ENCODE data around the gene SDCCAG8.

SDCCAG8 gene

DNA sequence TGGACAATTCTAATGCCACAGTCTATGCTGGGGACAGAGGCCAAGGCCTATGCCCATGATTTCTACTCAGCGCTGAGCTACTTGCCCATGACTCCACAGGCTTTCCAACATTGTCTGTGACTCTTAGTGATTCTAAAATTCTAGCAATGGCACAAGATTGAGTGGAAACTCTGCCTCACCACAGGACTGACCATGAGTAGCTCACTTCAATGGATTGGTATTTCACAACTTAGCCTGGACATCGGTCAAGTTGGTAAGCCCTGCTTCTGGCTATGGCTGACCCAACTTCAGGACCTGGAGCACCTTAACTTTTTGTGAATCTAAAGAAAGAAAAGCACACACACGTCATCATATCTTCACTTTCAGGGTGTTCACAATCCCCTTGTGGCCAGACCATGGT, 255.1 kb downstream of the SDCCAG8 start:
- no peak for DNase-seq

DNA sequence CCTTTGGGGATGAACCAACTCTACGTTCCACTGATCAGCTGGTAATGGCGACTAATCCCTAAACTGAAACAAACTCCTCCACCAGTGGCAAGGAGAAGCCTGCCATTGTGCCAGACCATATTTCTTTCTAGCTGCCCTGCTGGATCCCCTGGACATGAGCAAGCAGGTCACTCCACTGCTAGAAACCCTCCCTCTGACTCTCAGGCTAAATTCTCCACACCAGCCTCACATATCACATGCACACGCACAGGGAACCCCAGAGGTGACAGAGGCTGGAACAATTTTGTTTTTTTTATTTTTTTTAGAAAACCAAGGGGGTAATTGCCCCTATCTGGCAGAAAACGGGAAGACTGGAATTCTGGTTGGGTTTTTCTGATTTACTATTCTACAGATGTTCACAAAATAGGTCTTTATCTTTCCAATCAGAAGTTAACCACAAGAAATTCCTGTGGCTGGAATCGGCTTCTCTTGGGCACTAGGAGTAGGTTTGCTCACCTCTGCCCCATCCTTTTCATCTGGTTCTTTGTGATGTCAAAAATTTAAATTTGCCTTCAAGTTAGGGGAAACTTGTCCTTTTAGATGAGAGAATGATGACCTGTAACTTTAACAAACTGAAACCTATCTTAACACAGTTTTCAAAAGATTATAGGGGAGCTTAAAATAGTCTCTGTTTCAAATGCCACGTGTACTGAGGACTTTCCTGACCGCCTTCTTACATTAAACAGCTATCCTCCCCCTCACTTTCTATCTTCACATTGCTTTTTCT, 258.1 kb downstream of the SDCCAG8 start:
- no peak for DNase-seq

DNA sequence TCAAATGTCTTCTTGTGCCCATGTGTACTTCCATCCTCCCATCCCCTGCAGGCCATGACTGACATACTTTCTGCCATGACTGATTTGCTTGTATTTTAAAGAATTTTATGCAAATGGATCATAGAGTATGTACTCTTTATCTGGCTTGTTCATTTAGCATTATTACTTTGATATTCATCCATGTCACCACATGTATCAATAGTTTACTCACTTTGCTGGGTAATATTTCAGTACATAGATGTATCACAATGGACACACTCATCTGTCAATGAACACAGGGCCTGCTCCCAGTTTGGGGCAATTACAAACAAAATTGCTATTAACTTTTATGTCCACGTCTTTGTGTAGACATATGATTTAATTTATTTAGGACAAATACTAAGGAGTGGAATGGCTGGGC, 259.1 kb downstream of the SDCCAG8 start:
- DNase-seq = no peak

DNA sequence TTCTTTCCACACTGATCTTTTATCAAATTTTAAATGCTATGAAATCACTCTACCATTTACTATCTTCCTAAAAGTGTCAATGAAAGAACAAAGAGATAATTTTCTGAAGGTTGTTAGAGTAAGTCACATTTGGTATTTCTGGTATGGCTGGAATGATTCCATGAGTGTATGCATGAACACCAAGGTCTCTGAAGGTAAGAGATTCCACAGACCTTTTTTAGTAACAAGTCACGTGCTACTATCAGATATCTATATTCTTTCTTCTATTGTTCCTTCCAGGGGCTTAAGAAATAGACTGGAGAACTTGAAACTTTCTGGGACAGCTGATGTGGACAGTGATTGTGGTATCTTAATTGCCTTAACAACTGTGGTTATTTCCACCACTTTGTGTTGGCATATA, 265.0 kb downstream of the SDCCAG8 start:
- no peak for DNase-seq

DNA sequence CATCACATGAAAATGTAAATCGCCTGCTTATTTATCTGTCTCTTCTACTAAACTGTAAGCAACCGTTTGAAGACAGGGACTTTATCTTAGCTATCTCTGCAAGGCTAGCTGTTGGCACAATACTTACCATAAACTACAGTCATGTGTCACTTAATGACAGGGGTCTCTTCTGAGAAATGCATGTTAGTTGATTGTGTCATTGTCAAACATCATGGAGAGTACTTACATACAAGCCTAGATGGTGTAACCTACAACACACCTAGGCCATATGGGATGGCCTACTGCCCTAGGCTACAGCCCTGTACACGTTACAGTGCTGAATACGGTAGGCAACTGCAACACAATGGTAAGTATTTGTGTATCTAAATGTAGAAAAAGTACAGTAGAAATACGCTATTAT, 267.9 kb downstream of the SDCCAG8 start:
- DNase-seq = no peak

DNA sequence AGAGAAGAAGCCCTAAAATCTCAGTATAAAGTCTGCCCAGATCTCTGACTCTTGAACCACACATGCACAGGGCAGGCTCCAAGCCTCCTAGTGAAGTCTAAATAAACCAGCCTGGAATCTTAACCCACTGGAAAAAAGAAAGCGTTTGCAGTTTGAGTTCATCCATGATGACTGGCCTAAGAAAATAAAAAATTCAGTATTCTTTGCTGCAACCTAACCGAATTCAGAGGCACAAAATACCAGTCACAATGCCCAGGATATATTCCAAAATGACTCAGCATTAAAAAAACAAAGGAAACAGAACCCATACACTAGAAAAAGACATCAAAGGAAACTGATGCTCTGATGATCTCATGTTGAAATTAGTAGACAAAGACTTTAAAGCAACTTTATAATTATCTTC, 269.2 kb downstream of the SDCCAG8 start:
- DNase-seq = no peak

DNA sequence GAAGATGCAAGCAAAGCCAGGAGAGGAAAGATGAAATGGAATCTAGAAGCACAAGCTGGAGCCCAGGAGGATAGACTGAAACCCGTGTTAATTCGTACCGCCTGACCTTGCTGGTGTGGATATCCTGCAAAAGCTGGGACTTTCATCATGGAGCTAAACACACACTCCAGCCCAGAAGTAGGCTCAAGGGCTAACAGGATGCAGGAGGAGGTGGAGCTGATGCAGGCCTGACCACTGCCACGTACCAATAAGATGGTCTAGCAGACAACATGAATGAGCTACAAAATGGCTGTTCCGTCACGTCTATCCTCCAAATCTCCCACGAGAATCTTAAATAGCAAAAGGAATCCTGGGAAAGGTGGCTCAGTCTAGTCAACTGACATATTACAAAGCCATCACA, 270.3 kb downstream of the SDCCAG8 start:
- DNase-seq = no peak

DNA sequence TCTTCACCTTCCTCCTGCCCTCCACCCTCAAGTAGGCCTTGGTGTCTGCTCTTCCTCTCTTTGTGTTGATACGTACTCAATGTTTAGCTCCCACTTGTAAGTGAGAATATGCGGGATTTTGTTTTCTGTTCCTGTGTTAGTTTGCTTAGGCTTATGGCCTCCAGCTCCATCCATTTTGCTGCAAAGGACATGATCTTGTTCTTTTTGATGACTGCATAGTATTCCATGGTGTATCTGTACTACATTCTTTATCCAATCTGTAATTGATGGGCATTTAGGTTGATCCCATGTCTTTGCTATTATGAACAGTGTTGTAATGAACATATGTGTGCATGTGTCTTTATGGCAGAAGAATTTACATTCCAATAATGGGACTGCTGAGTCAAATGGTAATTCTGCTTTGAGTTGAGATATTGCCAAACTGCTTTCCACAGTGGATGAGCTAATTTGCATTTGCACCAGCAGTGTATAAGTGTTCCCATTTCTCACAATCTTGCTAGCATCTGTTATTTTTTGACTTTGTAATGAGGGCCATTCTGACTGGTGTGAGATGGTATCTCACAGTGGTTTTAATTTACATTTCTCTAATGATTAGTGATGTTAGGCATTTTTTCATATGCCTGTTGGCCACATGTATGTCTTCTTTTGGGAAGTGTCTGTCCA, 272.7 kb downstream of the SDCCAG8 start:
- no peak for DNase-seq

DNA sequence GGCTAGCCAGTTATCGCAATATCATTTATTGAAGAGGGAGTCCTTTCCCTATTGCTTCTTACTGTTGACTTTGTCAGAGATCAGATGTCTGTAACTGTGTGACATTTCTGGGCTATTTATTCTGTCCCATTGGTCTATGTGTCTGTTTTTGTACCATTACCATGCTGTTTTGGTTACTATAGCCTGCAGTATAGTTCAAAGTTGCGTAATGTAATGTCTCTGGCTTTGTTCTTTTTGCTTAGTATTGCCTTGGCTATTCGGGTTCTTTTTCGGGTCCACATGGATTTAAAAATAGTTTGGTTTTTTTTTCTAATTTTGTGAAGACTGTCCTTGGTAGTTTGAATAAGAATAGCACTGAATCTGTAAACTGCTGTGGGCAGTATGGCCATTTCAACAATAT, 273.7 kb downstream of the SDCCAG8 start:
- DNase-seq = no peak

DNA sequence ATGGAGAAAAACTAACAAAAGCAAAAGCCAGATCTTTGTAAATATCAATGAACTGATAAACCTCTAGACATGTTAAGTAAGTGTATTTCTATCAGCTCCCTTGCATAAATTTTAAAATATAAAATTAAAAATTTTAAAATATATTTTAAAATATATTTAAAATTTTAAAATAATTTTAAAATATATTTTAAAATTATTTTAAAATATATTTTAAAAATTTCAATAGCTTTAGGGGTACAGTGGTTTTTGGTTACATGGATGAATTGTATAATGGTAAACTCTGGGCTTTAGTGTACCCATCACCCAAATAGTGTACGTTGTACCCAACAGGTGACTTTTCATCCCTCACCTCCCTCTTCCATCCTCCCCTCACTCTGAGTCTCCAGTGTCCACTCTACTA, 279.2 kb downstream of the SDCCAG8 start:
- DNase-seq = no peak

DNA sequence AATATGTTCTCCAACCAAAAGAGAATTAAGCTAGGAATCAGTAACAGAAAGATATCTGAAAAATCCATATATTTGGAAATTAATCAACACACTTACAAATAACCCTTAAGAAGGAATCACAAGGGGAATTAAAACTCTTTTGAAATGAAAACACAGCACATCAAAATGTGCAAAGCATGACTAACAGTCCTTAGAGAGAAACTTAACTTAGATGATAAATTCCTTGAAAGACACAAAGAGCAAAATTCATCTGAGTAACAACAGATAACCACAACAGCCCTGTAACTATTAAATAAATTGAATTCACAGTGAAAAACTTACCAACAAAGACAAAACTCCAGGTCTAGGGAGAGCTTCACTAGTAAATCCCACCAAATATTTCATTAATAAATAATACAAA, 283.8 kb downstream of the SDCCAG8 start:
- DNase-seq = no peak

DNA sequence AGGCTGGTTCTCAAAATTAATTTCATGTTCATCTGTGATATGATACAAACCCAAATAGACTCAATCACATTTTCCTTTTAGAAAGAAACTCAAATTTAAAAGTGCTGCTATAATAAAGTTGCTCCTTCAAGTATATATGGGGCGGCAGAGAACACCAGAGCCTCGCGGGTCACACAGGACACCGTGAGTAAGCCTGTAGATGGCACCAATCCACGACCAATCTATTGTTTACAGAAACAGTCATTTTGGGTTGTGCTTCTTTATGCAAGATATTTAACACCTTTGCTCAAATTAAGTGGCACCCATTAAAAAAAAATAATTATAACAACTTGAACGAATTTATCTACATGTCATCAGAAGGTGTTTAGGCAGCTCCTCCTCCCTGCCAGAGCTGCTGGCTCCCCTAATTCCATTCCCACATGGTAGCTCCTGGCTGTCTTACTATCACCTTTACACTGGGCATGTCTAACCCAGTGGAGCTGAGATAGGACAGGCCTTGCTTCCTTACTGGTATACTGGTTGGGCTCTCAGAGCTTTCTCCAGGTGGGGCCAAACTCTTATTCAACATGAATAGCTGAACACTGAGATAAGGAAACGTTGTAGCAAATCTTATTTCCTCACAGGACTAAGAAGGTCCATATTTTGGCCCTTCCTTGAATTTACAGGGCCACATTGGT, 287.0 kb downstream of the SDCCAG8 start:
- DNase-seq = peak; percentile 27

DNA sequence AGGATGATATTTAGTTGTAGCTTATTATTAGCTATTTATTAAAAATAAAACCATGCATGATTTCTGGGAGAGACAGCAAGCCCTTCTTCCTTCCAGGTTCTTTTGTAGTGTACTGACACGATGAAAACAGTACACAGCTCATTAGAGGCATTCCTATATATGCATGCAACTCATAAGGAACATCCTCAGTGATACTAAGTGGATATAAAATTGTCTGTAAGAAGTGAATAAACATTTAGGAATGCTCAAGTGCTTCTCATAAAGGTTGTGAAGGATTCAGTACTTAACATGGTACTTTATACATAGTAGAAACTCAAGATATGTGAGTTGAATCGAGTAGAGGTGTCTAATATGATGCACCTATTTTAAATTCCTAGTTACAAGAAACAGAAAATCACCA, 287.7 kb downstream of the SDCCAG8 start:
- no peak for DNase-seq

DNA sequence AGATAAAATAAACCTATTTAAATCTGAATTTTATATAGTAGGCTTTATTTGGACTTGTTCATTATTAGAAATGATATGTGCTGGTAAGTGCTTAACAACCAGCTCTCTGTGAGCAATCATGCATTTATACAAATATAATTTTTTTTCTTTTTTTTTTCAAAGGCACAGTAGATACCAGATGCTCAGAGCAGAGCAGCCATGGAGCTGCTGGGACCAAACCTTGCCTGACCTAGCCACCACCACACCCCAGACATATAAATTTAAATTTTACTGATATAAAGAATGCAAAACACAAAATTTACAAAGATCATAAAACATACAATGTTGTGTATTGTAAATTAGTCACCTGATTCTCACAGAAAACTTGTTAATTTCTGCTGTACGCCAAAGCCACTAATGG, 290.6 kb downstream of the SDCCAG8 start:
- no peak for DNase-seq

DNA sequence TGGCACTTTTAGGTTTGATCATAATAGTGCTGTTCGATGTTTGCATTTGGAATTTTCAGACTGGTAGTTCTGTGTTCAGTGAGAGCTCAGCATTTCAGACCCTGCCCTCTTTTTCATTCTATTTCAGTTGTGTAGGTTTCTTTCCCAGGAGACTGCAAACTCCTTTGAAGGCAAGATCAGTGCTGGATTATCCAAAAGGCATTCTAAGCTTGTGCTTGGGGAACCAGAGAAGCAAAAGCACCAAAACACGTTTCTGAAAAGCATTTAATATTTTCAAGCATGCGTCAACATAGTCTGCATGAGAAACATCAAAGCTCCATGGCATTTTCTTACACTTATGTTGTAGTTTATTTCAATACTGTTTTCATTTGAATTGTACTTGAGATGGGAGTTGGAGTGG, 292.1 kb downstream of the SDCCAG8 start:
- no peak for DNase-seq

DNA sequence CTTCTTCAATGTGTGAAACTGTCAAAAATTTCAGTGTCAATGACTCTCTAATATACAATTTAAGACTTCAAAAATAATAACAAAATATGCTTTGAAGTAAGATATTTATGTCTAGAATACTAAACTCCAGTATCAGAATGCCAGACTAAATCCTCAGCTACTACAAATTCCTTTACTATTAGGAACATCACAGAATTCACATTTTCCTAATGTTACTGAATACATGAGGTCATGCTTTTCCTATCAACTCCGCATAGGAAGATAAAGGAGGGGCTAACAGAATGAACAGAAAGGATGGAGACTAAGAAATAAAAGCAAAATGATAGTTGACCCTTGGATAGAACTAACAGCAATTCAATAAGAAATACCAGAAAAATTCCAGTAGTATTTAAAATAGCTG, 292.7 kb downstream of the SDCCAG8 start:
- no peak for DNase-seq

DNA sequence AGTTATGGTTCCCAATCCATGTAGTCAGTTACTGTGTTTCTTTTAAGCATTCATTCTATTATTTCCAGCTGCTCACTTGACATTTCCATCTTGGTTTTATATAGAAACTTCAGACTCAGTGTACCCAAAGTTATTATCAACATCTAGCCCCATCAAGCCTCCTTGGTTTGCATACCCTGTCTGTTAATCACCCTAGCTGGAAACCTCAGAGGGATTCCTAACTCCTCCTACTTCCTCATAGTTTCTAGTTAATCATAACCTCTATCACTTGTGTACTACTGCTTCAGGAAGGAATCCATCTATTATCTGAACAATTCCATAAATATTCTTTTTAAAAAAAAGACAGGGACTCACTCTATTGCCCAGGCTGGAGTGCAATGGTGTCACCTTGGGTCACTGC, 293.3 kb downstream of the SDCCAG8 start:
- DNase-seq = no peak

All from RPMI8226 (cell line).